ENCODE data around the gene CEP89.
"Not testable (repeated sequence)": the region's sequence is repeated elsewhere in the genome, so short reads cannot be mapped to it uniquely, and the experiment has no call there.

Gene CEP89

GRCh38 chr19:32976223-32976805 is 4.6 kb upstream of the CEP89 start:
- no peak overlapping the region for H3K4me3 ChIP-seq (ENCODE audit: low read length)
- TF ChIP-seq, protein P1, sequence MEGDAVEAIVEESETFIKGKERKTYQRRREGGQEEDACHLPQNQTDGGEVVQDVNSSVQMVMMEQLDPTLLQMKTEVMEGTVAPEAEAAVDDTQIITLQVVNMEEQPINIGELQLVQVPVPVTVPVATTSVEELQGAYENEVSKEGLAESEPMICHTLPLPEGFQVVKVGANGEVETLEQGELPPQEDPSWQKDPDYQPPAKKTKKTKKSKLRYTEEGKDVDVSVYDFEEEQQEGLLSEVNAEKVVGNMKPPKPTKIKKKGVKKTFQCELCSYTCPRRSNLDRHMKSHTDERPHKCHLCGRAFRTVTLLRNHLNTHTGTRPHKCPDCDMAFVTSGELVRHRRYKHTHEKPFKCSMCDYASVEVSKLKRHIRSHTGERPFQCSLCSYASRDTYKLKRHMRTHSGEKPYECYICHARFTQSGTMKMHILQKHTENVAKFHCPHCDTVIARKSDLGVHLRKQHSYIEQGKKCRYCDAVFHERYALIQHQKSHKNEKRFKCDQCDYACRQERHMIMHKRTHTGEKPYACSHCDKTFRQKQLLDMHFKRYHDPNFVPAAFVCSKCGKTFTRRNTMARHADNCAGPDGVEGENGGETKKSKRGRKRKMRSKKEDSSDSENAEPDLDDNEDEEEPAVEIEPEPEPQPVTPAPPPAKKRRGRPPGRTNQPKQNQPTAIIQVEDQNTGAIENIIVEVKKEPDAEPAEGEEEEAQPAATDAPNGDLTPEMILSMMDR (conservative IDR thresholded peaks at IDR 0.05; ENCODE audit: low read depth, low read length), result peak; percentile 88
- DNase-seq (ENCODE audit: low read depth), result peak; percentile 10

GRCh38 chr19:32971012-32971595 is 654 bp downstream of the CEP89 start:
- H3K4me3 ChIP-seq (ENCODE audit: low read length), result peak overlapping the region; percentile 93
- TF ChIP-seq, protein P1 (conservative IDR thresholded peaks at IDR 0.05; ENCODE audit: low read depth, low read length), result no peak
- DNase-seq (ENCODE audit: low read depth), result no peak

GRCh38 chr19:32969549-32969948 is 2.2 kb downstream of the CEP89 start:
- H3K4me3 ChIP-seq (ENCODE audit: low read length), result no peak overlapping the region
- no peak for DNase-seq (ENCODE audit: low read depth)
- TF ChIP-seq, protein P1 (conservative IDR thresholded peaks at IDR 0.05; ENCODE audit: low read depth, low read length), result no peak

- no peak for DNase-seq (ENCODE audit: low read depth)
- TF ChIP-seq, protein P1 (conservative IDR thresholded peaks at IDR 0.05; ENCODE audit: low read depth, low read length), result no peak
- H3K4me3 ChIP-seq (ENCODE audit: low read length), result no peak overlapping the region
Observed at GRCh38 chr19:32966750-32967149, 5.0 kb downstream of the CEP89 start.

- TF ChIP-seq, protein P1 (conservative IDR thresholded peaks at IDR 0.05; ENCODE audit: low read depth, low read length), result no peak
- no peak overlapping the region for H3K4me3 ChIP-seq (ENCODE audit: low read length)
- no peak for DNase-seq (ENCODE audit: low read depth)
Observed at GRCh38 chr19:32945260-32945659, 26.5 kb downstream of the CEP89 start.

DNA sequence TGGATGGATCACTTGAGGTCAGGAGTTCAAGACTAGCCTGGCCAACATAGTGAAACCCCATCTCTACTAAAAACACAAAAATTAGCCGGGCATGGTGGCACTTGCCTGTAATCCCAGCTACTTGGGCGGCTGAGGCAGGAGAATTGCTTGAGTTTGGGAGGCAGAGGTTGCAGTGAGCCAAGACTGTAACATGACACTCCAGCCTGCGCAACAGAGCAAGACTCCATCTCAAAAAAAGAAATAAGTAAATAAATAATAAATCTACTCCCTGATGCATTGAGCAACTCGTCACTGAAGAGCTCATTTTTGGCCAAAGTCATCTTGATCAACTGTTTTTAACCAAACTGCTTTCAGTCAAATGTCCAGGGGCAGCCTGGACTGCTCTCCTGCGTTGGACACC is 30.5 kb downstream of the CEP89 start:
- H3K4me3 ChIP-seq (ENCODE audit: low read length); DNase-seq (ENCODE audit: low read depth): not testable (repeated sequence)

GRCh38 chr19:32936065-32936464 is 35.7 kb downstream of the CEP89 start:
- H3K4me3 ChIP-seq (ENCODE audit: low read length), result no peak overlapping the region
- no peak for DNase-seq (ENCODE audit: low read depth)
- TF ChIP-seq, protein P1 (conservative IDR thresholded peaks at IDR 0.05; ENCODE audit: low read depth, low read length), result no peak

Data from retinal pigment epithelial cell (primary cell).